Thyroid gland (tissue), 4 donors: Measurements from ENCODE around the gene B4GALT5.

Experiments used
- POLR2A ChIP-seq, 2 donors: fragments of 450-650 bp; IDR thresholded peaks; one replicate each; pipeline ENCODE4 v1.6.1; 2017; ENCODE audit warnings: antibody characterized with exemption in 2 of 2, mild to moderate bottlenecking in 2 of 2, moderate library complexity in 1 of 2
- TF ChIP-seq, protein P1 (sequence below), 6 experiments: fragments of 200-600 bp in 3 of 6; fragments of 450-650 bp in 3 of 6; sonication (generic) in 3 of 6; IDR thresholded peaks; one replicate each; pipeline ENCODE4 v1.5.1; 2016 to 2019; ENCODE audit warnings: antibody characterized with exemption in 6 of 6, mild to moderate bottlenecking in 2 of 6, inconsistent platforms in 1 of 6, moderate library complexity in 1 of 6

DNA sequence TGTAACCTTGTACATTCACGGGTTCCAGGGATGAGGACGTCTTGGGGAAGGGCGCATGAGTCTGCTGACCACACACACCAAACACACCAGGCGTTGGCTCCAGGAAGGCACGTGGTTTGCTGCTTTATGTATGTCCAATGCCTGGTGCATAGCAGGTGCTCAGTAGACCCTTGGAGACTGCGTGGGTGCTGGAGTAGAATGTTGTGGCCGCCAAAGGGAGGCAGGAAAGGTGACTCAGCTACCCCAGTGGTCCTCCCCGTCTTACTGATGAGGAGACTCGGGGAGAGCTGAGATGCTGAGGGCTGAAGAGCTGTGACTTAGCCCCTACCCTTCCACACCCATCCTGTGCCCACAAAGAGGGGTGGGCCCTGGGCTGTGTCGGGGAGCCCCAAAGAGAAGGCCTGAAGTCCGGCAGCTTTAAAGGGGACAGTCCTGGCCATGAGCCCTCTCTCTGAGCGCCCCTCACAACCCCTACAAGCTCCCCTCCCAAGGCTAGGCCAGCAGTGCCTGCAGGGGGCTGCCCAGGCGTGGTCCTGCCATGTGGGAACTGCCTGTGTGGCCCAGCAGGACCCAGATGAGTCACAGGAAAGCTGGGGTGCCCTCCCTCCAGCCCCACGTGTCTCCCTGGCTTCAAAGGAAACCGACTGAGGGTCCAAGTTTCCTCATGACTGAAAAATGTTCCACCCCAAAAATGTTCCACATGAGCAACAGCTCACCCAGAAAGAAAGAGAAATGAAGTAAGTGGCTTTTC is 117.7 kb downstream of the B4GALT5 start:
- TF ChIP-seq, protein P1, sequence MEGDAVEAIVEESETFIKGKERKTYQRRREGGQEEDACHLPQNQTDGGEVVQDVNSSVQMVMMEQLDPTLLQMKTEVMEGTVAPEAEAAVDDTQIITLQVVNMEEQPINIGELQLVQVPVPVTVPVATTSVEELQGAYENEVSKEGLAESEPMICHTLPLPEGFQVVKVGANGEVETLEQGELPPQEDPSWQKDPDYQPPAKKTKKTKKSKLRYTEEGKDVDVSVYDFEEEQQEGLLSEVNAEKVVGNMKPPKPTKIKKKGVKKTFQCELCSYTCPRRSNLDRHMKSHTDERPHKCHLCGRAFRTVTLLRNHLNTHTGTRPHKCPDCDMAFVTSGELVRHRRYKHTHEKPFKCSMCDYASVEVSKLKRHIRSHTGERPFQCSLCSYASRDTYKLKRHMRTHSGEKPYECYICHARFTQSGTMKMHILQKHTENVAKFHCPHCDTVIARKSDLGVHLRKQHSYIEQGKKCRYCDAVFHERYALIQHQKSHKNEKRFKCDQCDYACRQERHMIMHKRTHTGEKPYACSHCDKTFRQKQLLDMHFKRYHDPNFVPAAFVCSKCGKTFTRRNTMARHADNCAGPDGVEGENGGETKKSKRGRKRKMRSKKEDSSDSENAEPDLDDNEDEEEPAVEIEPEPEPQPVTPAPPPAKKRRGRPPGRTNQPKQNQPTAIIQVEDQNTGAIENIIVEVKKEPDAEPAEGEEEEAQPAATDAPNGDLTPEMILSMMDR (IDR thresholded peaks at IDR 0.05): no peak
- TF ChIP-seq POLR2A (IDR thresholded peaks at IDR 0.05): no peak
